ENCODE measurements around the gene ATP2C2. TPM values are rescaled to one million over a fixed set of nuclear protein-coding genes. Genes with fewer than 3 reads are reported as not detected.

The ATP2C2 gene
- polyA plus RNA-seq, 1 donor (not counting 4 experiments of a cell fraction or from before 2014, with no cell fraction given) = 0.96 TPM

DNA sequence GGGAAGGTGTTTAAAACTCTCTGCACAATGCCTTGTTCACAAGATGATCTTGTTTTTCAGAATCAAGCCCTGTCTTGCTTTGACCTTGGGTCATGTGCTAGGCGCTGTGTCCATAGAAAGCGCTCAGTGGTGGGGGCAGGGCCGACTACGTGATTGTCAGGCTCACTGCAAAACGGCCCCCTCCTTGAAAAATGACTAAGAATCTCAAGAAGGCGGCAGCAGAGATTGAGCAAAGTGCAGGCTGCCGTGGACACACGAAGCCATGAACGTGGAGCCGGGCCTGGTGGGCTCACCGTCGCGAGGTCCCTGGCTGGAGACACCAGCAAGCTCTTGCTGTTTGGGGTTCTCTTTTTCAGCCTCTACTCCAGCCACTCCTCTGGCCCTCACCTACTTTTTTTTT, 10.2 kb downstream of the ATP2C2 start:
- DNase-seq (ENCODE audit: low read depth, low spot score) (no peak), FAIRE-seq (no peak)
- H3K9me3 ChIP-seq (ENCODE audit: control insufficient read depth, low read depth, low read length) = no peaks in the 10 kb centered on the region
- H4K20me1 ChIP-seq (ENCODE audit: control insufficient read depth, extremely low read depth, insufficient read depth, low read length) = no peaks in the 10 kb centered on the region
- H3K4me1 ChIP-seq (ENCODE audit: control insufficient read depth, extremely low read depth, insufficient read depth, low read length) = peaks cover 4% of the 10 kb centered on the region
- dilution Hi-C loops (cut with MboI; ENCODE audit: extremely low pct_ligation_motif_present, low sequenced_read_pairs) = no loop called here
- H3K27me3 ChIP-seq (ENCODE audit: control insufficient read depth, extremely low read depth, insufficient read depth, low read length) = peaks cover 3% of the 10 kb centered on the region
- H3K79me2 ChIP-seq (ENCODE audit: control insufficient read depth, insufficient read depth, low read length) = no peaks in the 10 kb centered on the region
- no peak overlapping the region for H3K4me3 ChIP-seq (ENCODE audit: control insufficient read depth in 2 of 3, extremely low read depth in 1 of 3, insufficient read depth in 2 of 3, low read depth in 1 of 3, low read length in 3 of 3)
- no peak for TF ChIP-seq EZH2 (IDR thresholded peaks at IDR 0.05; ENCODE audit: low read length)
- TF ChIP-seq, protein P1, sequence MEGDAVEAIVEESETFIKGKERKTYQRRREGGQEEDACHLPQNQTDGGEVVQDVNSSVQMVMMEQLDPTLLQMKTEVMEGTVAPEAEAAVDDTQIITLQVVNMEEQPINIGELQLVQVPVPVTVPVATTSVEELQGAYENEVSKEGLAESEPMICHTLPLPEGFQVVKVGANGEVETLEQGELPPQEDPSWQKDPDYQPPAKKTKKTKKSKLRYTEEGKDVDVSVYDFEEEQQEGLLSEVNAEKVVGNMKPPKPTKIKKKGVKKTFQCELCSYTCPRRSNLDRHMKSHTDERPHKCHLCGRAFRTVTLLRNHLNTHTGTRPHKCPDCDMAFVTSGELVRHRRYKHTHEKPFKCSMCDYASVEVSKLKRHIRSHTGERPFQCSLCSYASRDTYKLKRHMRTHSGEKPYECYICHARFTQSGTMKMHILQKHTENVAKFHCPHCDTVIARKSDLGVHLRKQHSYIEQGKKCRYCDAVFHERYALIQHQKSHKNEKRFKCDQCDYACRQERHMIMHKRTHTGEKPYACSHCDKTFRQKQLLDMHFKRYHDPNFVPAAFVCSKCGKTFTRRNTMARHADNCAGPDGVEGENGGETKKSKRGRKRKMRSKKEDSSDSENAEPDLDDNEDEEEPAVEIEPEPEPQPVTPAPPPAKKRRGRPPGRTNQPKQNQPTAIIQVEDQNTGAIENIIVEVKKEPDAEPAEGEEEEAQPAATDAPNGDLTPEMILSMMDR (optimal IDR thresholded peaks at IDR 0.05 in 1 of 3, IDR thresholded peaks at IDR 0.05 in 1 of 3, conservative IDR thresholded peaks at IDR 0.05 in 1 of 3; ENCODE audit: extremely low read depth in 1 of 3, insufficient read depth in 2 of 3, low read length in 3 of 3) = no peak
- no peaks in the 10 kb centered on the region for H3K9me1 ChIP-seq (ENCODE audit: control insufficient read depth, extremely low read depth, insufficient read depth, low read length)
- H2AFZ ChIP-seq (ENCODE audit: control insufficient read depth, low read length) = no peak overlapping the region
- no peak overlapping the region for H3K4me2 ChIP-seq (ENCODE audit: control insufficient read depth, extremely low read depth, insufficient read depth, low read depth, low read length)
- no peak overlapping the region for H3K9ac ChIP-seq (ENCODE audit: control insufficient read depth, extremely low read depth, insufficient read depth, low read length)
- H3K36me3 ChIP-seq (ENCODE audit: control insufficient read depth in 2 of 2, extremely low read depth in 1 of 2, insufficient read depth in 2 of 2, low read length in 2 of 2) = no peaks in the 10 kb centered on the region
- no peak overlapping the region for H3K27ac ChIP-seq (ENCODE audit: control insufficient read depth, insufficient read depth, low read length)

DNA sequence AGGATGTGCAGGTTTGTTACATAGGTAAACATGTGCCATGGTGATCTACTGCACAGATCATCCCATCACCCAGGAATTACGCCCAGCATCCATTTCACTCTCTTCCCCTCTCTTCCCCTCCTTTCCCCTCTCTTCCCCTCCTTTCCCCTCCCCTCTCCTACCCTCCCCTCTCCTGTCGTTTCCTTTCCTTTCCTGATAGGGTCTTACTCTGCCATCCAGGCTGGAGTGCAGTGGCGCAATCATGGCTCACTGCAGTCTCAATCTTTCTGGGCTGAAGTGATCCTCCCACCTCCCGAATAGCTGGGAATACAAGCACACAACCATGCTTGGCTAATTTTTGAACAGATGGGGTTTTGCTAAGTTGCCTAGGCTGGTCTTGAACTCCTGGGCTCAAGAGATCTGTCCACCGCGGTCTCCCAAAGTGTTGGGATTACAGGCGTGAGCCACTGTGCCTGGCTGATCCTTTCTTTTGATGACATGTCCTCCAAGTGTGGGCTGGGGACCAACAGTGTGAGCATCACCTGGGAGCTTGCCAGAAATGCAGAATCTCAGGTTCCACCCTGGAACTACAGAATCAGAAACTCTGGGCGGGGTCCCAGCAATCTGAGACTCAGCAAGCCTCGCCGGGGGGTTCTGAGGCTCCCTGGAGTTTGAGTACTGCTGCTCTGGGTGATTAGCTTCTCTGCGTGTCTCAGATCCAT, 10.8 kb downstream of the ATP2C2 start:
- dilution Hi-C loops (cut with MboI; ENCODE audit: extremely low pct_ligation_motif_present, low sequenced_read_pairs) = no loop called here

More for the DNA sequence above, 10.8 kb downstream of the ATP2C2 start:
- Histone ChIP-seq H3K79me2 (ENCODE audit: control insufficient read depth, insufficient read depth, low read length) (no peaks in the 10 kb centered on the region), H3K9me3 (ENCODE audit: control insufficient read depth, low read depth, low read length) (no peaks in the 10 kb centered on the region), H3K4me1 (ENCODE audit: control insufficient read depth, extremely low read depth, insufficient read depth, low read length) (peaks cover 4% of the 10 kb centered on the region), H3K4me3 (ENCODE audit: control insufficient read depth in 2 of 3, extremely low read depth in 1 of 3, insufficient read depth in 2 of 3, low read depth in 1 of 3, low read length in 3 of 3) (no peak overlapping the region), H3K4me2 (ENCODE audit: control insufficient read depth, extremely low read depth, insufficient read depth, low read depth, low read length) (no peak overlapping the region), H3K36me3 (ENCODE audit: control insufficient read depth in 2 of 2, extremely low read depth in 1 of 2, insufficient read depth in 2 of 2, low read length in 2 of 2) (no peaks in the 10 kb centered on the region), H3K27ac (ENCODE audit: control insufficient read depth, insufficient read depth, low read length) (no peak overlapping the region), H3K27me3 (ENCODE audit: control insufficient read depth, extremely low read depth, insufficient read depth, low read length) (peaks cover 3% of the 10 kb centered on the region), H3K9ac (ENCODE audit: control insufficient read depth, extremely low read depth, insufficient read depth, low read length) (no peak overlapping the region), H4K20me1 (ENCODE audit: control insufficient read depth, extremely low read depth, insufficient read depth, low read length) (no peaks in the 10 kb centered on the region), H2AFZ (ENCODE audit: control insufficient read depth, low read length) (no peak overlapping the region), H3K9me1 (ENCODE audit: control insufficient read depth, extremely low read depth, insufficient read depth, low read length) (no peaks in the 10 kb centered on the region)
- FAIRE-seq = no peak
- no peak for TF ChIP-seq EZH2 (IDR thresholded peaks at IDR 0.05; ENCODE audit: low read length)
- TF ChIP-seq, protein P1 (optimal IDR thresholded peaks at IDR 0.05 in 1 of 3, IDR thresholded peaks at IDR 0.05 in 1 of 3, conservative IDR thresholded peaks at IDR 0.05 in 1 of 3; ENCODE audit: extremely low read depth in 1 of 3, insufficient read depth in 2 of 3, low read length in 3 of 3) = no peak
- DNase-seq (ENCODE audit: low read depth, low spot score) = no peak
